ENCODE measurements around the gene BHLHE40. TPM values are rescaled to one million over a fixed set of nuclear protein-coding genes. Genes with fewer than 3 reads are reported as not detected.
"Not testable (repeated sequence)": the region's sequence is repeated elsewhere in the genome, so short reads cannot be mapped to it uniquely, and the experiment has no call there.

BHLHE40 gene
- total RNA-seq, 1 donor from 2014 or later = 42.9 TPM

- FAIRE-seq = no peak
- no peaks in the 10 kb centered on the region for H3K27me3 ChIP-seq (ENCODE audit: control insufficient read depth, insufficient read depth, low read length)
- no peaks in the 10 kb centered on the region for H3K36me3 ChIP-seq (ENCODE audit: control insufficient read depth, insufficient read depth, low read length)
- TF ChIP-seq CTCF (IDR thresholded peaks at IDR 0.05; ENCODE audit: insufficient read depth, low read length, severe bottlenecking) = no peak
- no peak overlapping the region for H3K4me3 ChIP-seq (ENCODE audit: low read depth, low read length)
- DNase-seq (ENCODE audit: low read depth) = no peak
Observed at GRCh38 chr3:4953119-4953518, 26.1 kb upstream of the BHLHE40 start.

GRCh38 chr3:4954256-4955000 lies 24.8 kb upstream of the BHLHE40 start:
- Histone ChIP-seq H3K27me3 (ENCODE audit: control insufficient read depth, insufficient read depth, low read length) (no peaks in the 10 kb centered on the region), H3K36me3 (ENCODE audit: control insufficient read depth, insufficient read depth, low read length) (no peaks in the 10 kb centered on the region), H3K4me3 (ENCODE audit: low read depth, low read length) (no peak overlapping the region)
- no peak for FAIRE-seq
- no peak for DNase-seq (ENCODE audit: low read depth)
- TF ChIP-seq CTCF (IDR thresholded peaks at IDR 0.05; ENCODE audit: insufficient read depth, low read length, severe bottlenecking) = no peak

- DNase-seq (ENCODE audit: low read depth) (no peak), FAIRE-seq (no peak)
- no peaks in the 10 kb centered on the region for H3K36me3 ChIP-seq (ENCODE audit: control insufficient read depth, insufficient read depth, low read length)
- no peak overlapping the region for H3K4me3 ChIP-seq (ENCODE audit: low read depth, low read length)
- no peak for TF ChIP-seq CTCF (IDR thresholded peaks at IDR 0.05; ENCODE audit: insufficient read depth, low read length, severe bottlenecking)
- no peaks in the 10 kb centered on the region for H3K27me3 ChIP-seq (ENCODE audit: control insufficient read depth, insufficient read depth, low read length)
Observed at GRCh38 chr3:4956099-4956498, 23.1 kb upstream of the BHLHE40 start.

GRCh38 chr3:4956738-4957137 lies 22.5 kb upstream of the BHLHE40 start:
- Histone ChIP-seq H3K27me3 (ENCODE audit: control insufficient read depth, insufficient read depth, low read length) (no peaks in the 10 kb centered on the region), H3K36me3 (ENCODE audit: control insufficient read depth, insufficient read depth, low read length) (no peaks in the 10 kb centered on the region), H3K4me3 (ENCODE audit: low read depth, low read length) (no peak overlapping the region)
- no peak for TF ChIP-seq CTCF (IDR thresholded peaks at IDR 0.05; ENCODE audit: insufficient read depth, low read length, severe bottlenecking)
- no peak for FAIRE-seq
- DNase-seq (ENCODE audit: low read depth) = no peak

GRCh38 chr3:4957978-4958377 lies 21.3 kb upstream of the BHLHE40 start:
- Histone ChIP-seq H3K4me3 (ENCODE audit: low read depth, low read length) (no peak overlapping the region), H3K27me3 (ENCODE audit: control insufficient read depth, insufficient read depth, low read length) (no peaks in the 10 kb centered on the region), H3K36me3 (ENCODE audit: control insufficient read depth, insufficient read depth, low read length) (no peaks in the 10 kb centered on the region)
- DNase-seq (ENCODE audit: low read depth) = no peak
- no peak for FAIRE-seq
- no peak for TF ChIP-seq CTCF (IDR thresholded peaks at IDR 0.05; ENCODE audit: insufficient read depth, low read length, severe bottlenecking)

GRCh38 chr3:4959180-4959579 lies 20.1 kb upstream of the BHLHE40 start:
- Histone ChIP-seq H3K4me3 (ENCODE audit: low read depth, low read length) (no peak overlapping the region), H3K27me3 (ENCODE audit: control insufficient read depth, insufficient read depth, low read length) (no peaks in the 10 kb centered on the region), H3K36me3 (ENCODE audit: control insufficient read depth, insufficient read depth, low read length) (no peaks in the 10 kb centered on the region)
- TF ChIP-seq CTCF (IDR thresholded peaks at IDR 0.05; ENCODE audit: insufficient read depth, low read length, severe bottlenecking) = no peak
- no peak for FAIRE-seq
- DNase-seq (ENCODE audit: low read depth) = no peak

GRCh38 chr3:4961865-4962264 lies 17.4 kb upstream of the BHLHE40 start:
- DNase-seq (ENCODE audit: low read depth); H3K27me3 ChIP-seq (ENCODE audit: control insufficient read depth, insufficient read depth, low read length); H3K36me3 ChIP-seq (ENCODE audit: control insufficient read depth, insufficient read depth, low read length); FAIRE-seq; H3K4me3 ChIP-seq (ENCODE audit: low read depth, low read length): not testable (repeated sequence)
